HepG2 (cell line): Measurements from ENCODE around the gene EPSTI1. TPM values are rescaled to one million over a fixed set of nuclear protein-coding genes. Genes with fewer than 3 reads are reported as not detected.

Experiments
- AGO2 ChIP-seq: fragments of 200-400 bp; formaldehyde crosslinking; optimal IDR thresholded peaks from 2 replicates; pipeline ENCODE3; 2017; ENCODE audit warnings: mild to moderate bottlenecking, low read depth, low read length, moderate library complexity
- ARNT ChIP-seq: fragments of 450-650 bp; IDR thresholded peaks from 2 replicates; pipeline ENCODE4 v1.6.1; 2017
- BCL6 ChIP-seq: IDR thresholded peaks from 2 replicates; pipeline ENCODE4 v1.6.1; 2016; ENCODE audit warnings: missing genetic modification reagents, missing compliant biosample characterization
- CHD2 ChIP-seq: IDR thresholded peaks from 2 replicates; pipeline ENCODE4 v1.6.1; 2011; ENCODE audit warnings: low read depth, low read length, improper control_type of control experiment
- HNF4A ChIP-seq: sonication (generic); formaldehyde crosslinking; IDR thresholded peaks from 2 replicates; pipeline ENCODE4 v1.4.0; 2020; ENCODE audit warnings: missing genetic modification reagents
- HOXA5 ChIP-seq: sonication (generic); formaldehyde crosslinking; IDR thresholded peaks from 2 replicates; pipeline ENCODE4 v1.4.0; 2020; ENCODE audit warnings: missing genetic modification reagents
- IKZF4 ChIP-seq: sonication (generic); formaldehyde crosslinking; IDR thresholded peaks from 2 replicates; pipeline ENCODE4 v1.5.1; 2020; ENCODE audit warnings: borderline replicate concordance, mild to moderate bottlenecking, low read depth, missing genetic modification reagents; ENCODE audit errors: not compliant biosample characterization
- KDM3A ChIP-seq: IDR thresholded peaks from 2 replicates; pipeline ENCODE4 v1.6.1; 2018; ENCODE audit warnings: low read depth, missing compliant biosample characterization
- KDM5B ChIP-seq: sonication (generic); formaldehyde crosslinking; IDR thresholded peaks from 2 replicates; pipeline ENCODE4 v1.4.0; 2020; ENCODE audit warnings: missing genetic modification reagents, mild to moderate bottlenecking, borderline replicate concordance
- KLF11 ChIP-seq: IDR thresholded peaks from 2 replicates; pipeline ENCODE4 v1.6.1; 2016; ENCODE audit warnings: missing compliant biosample characterization
- SMAD1 ChIP-seq: sonication (generic); formaldehyde crosslinking; IDR thresholded peaks from 2 replicates; pipeline ENCODE4 v1.4.0; 2020; ENCODE audit warnings: missing genetic modification reagents, low read depth, mild to moderate bottlenecking, borderline replicate concordance
- ZFP36L1 ChIP-seq: sonication (generic); formaldehyde crosslinking; IDR thresholded peaks from 2 replicates; pipeline ENCODE4 v1.8.0; 2022; ENCODE audit warnings: mild to moderate bottlenecking, missing genetic modification reagents, moderate library complexity
- polyA plus RNA-seq, 8 experiments: library from polyadenylated mRNA; depleted of rRNA in 3 of 8; stranded (reverse) in 7 of 8; unstranded in 1 of 8; fragments of >200 nt; fragmentation: Illumina TruSeq in 4 of 8; extraction: Trizol in 4 of 8; gene quantifications; 2 replicates each; pipeline versions ENCODE4 v1.2.1 to v1.2.3, GENCODE V29; 2011 to 2016; ENCODE audit warnings: low read depth in 4 of 8, missing spikeins in 1 of 8, mixed read lengths in 1 of 8; ENCODE audit not compliant: insufficient read depth in 1 of 8
- total RNA-seq, 5 experiments: library from RNA; depleted of rRNA; stranded (reverse); fragments of >200 nt; fragmentation: Illumina TruSeq; extraction: Trizol; gene quantifications; 2 replicates each; pipeline ENCODE4 v1.2.3, GENCODE V29; 2016; ENCODE audit warnings: low read depth in 1 of 5
- TF ChIP-seq, protein P1 (sequence below): sonication (generic); formaldehyde crosslinking; IDR thresholded peaks from 2 replicates; pipeline ENCODE4 v1.8.0; 2022; ENCODE audit warnings: mild to moderate bottlenecking, missing genetic modification reagents, borderline replicate concordance
- TF ChIP-seq, protein P2 (sequence below), 2 experiments: sonication (generic) in 1 of 2; formaldehyde crosslinking in 1 of 2; IDR thresholded peaks; 2 replicates each; pipeline versions ENCODE4 v1.4.0 to v1.6.1; 2018 to 2020; ENCODE audit warnings: missing genetic modification reagents in 2 of 2, borderline replicate concordance in 1 of 2, low read depth in 1 of 2, mild to moderate bottlenecking in 1 of 2, missing biosample characterization in 1 of 2
- TF ChIP-seq, protein P3 (sequence below): IDR thresholded peaks from 2 replicates; pipeline ENCODE4 v1.6.1; 2016; ENCODE audit warnings: missing biosample characterization, missing genetic modification reagents, low read depth
- TF ChIP-seq, protein P4 (sequence below): sonication (generic); formaldehyde crosslinking; IDR thresholded peaks from 2 replicates; pipeline ENCODE4 v1.5.0; 2020; ENCODE audit warnings: missing genetic modification reagents, mild to moderate bottlenecking, borderline replicate concordance
- TF ChIP-seq, protein P5 (sequence below): IDR thresholded peaks from 2 replicates; pipeline ENCODE4 v1.6.1; 2012; ENCODE audit warnings: low read depth, low read length, improper control_type of control experiment
- TF ChIP-seq, protein P6 (sequence below): IDR thresholded peaks from 2 replicates; pipeline ENCODE4 v1.6.1; 2016; ENCODE audit warnings: missing compliant biosample characterization, missing genetic modification reagents, borderline replicate concordance

The EPSTI1 gene
- total and polyA plus RNA-seq, 2 of the 13 experiments (the other 11 are each of a cell fraction or from before 2014, with no cell fraction given) = 0.03 TPM; not detected in 1

DNA sequence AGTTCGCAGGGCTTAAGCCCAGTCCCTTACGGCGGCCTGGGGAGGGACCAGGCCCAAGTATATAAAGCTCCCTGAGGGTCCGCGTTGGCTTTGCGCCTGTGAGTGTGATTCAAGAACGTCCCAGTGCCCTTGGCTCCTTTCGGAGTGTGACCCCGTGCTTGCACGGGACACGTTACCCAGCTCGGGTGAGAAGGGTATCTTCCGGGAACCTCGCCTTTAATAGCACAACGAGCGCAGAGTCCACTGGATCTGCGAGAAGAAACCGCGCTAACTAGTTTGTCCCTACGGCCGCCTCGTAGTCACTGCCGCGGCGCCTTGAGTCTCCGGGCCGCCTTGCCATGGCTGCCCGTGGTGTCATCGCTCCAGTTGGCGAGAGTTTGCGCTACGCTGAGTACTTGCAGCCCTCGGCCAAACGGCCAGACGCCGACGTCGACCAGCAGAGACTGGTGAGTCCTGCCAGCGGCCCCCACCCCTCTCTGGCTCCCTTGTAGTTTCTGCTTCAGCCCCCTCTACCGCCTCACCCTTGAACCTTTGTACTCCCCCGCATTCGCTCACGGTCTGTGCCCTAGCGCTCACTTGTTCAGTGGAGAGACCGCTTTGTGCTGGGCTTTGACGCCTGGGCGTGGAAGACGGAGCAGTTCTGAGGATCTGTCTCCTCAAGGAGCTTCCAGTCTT is 31.4 kb upstream of the EPSTI1 start, which contains the start of gene DNAJC15 (continued):
- TF ChIP-seq HNF4A (CRISPR knock-in tag) (peak; percentile 91), CHD2 (no peak), KDM3A (CRISPR knock-in tag) (no peak), BCL6 (CRISPR knock-in tag) (peak; percentile 22; the same call in 1 of the 2 replicates), KLF11 (CRISPR knock-in tag) (0 out of 2 replicates have a peak, but pooled peaks have one; percentile 32), HOXA5 (CRISPR knock-in tag) (peak; percentile 35; the same call in 1 of the 2 replicates), KDM5B (peak; percentile 37; the same call in 1 of the 2 replicates), SMAD1 (peak; percentile 49; the same call in 1 of the 2 replicates), ZFP36L1 (CRISPR knock-in tag) (no peak), ARNT (no peak), AGO2 (peak; percentile 47), IKZF4 (CRISPR knock-in tag) (no peak)
- TF ChIP-seq, protein P1, sequence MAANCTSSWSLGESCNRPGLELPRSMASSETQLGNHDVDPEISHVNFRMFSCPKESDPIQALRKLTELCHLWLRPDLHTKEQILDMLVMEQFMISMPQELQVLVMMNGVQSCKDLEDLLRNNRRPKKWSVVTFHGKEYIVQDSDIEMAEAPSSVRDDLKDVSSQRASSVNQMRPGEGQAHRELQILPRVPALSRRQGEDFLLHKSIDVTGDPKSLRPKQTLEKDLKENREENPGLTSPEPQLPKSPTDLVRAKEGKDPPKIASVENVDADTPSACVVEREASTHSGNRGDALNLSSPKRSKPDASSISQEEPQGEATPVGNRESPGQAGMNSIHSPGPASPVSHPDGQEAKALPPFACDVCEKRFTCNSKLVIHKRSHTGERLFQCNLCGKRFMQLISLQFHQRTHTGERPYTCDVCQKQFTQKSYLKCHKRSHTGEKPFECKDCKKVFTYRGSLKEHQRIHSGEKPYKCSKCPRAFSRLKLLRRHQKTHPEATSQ (CRISPR knock-in tag) = 0 out of 2 replicates have a peak, but pooled peaks have one; percentile 40
- TF ChIP-seq, protein P2, sequence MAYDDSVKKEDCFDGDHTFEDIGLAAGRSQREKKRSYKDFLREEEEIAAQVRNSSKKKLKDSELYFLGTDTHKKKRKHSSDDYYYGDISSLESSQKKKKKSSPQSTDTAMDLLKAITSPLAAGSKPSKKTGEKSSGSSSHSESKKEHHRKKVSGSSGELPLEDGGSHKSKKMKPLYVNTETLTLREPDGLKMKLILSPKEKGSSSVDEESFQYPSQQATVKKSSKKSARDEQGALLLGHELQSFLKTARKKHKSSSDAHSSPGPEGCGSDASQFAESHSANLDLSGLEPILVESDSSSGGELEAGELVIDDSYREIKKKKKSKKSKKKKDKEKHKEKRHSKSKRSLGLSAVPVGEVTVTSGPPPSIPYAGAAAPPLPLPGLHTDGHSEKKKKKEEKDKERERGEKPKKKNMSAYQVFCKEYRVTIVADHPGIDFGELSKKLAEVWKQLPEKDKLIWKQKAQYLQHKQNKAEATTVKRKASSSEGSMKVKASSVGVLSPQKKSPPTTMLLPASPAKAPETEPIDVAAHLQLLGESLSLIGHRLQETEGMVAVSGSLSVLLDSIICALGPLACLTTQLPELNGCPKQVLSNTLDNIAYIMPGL (CRISPR knock-in tag; IDR thresholded peaks at IDR 0.05; ENCODE audit: borderline replicate concordance in 1 of 2, low read depth in 1 of 2) = peak; percentile 76 to 81; a peak in 3 of 4 replicates
- TF ChIP-seq, protein P3, sequence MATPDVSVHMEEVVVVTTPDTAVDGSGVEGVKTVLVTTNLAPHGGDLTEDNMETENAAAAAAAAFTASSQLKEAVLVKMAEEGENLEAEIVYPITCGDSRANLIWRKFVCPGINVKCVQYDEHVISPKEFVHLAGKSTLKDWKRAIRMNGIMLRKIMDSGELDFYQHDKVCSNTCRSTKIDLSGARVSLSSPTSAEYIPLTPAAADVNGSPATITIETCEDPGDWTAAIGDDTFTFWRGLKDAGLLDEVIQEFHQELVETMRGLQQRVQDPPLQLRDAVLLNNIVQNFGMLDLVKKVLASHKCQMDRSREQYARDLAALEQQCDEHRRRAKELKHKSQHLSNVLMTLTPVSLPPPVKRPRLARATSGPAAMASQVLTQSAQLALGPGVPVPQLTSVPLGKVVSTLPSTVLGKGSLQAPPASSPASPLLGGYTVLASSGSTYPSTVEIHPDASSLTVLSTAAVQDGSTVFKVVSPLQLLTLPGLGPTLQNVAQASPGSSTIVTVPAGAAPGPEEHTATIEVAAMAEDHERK (CRISPR knock-in tag) = no peak
- TF ChIP-seq, protein P4, sequence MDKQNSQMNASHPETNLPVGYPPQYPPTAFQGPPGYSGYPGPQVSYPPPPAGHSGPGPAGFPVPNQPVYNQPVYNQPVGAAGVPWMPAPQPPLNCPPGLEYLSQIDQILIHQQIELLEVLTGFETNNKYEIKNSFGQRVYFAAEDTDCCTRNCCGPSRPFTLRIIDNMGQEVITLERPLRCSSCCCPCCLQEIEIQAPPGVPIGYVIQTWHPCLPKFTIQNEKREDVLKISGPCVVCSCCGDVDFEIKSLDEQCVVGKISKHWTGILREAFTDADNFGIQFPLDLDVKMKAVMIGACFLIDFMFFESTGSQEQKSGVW (CRISPR knock-in tag) = no peak
- TF ChIP-seq, protein P5, sequence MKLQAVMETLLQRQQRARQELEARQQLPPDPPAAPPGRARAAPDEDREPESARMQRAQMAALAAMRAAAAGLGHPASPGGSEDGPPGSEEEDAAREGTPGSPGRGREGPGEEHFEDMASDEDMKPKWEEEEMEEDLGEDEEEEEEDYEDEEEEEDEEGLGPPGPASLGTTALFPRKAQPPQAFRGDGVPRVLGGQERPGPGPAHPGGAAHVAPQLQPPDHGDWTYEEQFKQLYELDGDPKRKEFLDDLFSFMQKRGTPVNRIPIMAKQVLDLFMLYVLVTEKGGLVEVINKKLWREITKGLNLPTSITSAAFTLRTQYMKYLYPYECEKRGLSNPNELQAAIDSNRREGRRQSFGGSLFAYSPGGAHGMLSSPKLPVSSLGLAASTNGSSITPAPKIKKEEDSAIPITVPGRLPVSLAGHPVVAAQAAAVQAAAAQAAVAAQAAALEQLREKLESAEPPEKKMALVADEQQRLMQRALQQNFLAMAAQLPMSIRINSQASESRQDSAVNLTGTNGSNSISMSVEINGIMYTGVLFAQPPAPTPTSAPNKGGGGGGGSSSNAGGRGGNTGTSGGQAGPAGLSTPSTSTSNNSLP = no peak
- TF ChIP-seq, protein P6, sequence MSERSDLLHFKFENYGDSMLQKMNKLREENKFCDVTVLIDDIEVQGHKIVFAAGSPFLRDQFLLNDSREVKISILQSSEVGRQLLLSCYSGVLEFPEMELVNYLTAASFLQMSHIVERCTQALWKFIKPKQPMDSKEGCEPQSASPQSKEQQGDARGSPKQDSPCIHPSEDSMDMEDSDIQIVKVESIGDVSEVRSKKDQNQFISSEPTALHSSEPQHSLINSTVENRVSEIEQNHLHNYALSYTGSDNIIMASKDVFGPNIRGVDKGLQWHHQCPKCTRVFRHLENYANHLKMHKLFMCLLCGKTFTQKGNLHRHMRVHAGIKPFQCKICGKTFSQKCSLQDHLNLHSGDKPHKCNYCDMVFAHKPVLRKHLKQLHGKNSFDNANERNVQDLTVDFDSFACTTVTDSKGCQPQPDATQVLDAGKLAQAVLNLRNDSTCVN (CRISPR knock-in tag) = peak; percentile 62; the same call in 1 of the 2 replicates
